OCI-LY3 (cell line): Measurements from ENCODE around the gene CAMK1G.

ENCODE experiments used
- CTCF ChIP-seq: fragments of 200-600, 300-600 bp; sonication (generic); IDR thresholded peaks from 2 replicates; pipeline ENCODE4 v1.5.1; 2014; ENCODE audit warnings: antibody characterized with exemption, low read length, low read depth
- EZH2phosphoT487 ChIP-seq: fragments of 200-600 bp; shearing (Covaris generic); IDR thresholded peaks from 2 replicates; pipeline ENCODE4 v1.6.1; 2018; ENCODE audit warnings: antibody characterized with exemption, mixed run types, low read depth

GRCh38 chr1:209647156-209647555 is 63.6 kb downstream of the CAMK1G start:
- TF ChIP-seq CTCF (no peak), EZH2phosphoT487 (no peak)
